HK-2 (cell line): ENCODE data around the gene ATP13A1.

Experiments used
- DNase-seq: peaks from one replicate; pipeline ENCODE4 v3.0.0-alpha.2; 2018; ENCODE audit not compliant: unreplicated experiment

ATP13A1 gene

DNA sequence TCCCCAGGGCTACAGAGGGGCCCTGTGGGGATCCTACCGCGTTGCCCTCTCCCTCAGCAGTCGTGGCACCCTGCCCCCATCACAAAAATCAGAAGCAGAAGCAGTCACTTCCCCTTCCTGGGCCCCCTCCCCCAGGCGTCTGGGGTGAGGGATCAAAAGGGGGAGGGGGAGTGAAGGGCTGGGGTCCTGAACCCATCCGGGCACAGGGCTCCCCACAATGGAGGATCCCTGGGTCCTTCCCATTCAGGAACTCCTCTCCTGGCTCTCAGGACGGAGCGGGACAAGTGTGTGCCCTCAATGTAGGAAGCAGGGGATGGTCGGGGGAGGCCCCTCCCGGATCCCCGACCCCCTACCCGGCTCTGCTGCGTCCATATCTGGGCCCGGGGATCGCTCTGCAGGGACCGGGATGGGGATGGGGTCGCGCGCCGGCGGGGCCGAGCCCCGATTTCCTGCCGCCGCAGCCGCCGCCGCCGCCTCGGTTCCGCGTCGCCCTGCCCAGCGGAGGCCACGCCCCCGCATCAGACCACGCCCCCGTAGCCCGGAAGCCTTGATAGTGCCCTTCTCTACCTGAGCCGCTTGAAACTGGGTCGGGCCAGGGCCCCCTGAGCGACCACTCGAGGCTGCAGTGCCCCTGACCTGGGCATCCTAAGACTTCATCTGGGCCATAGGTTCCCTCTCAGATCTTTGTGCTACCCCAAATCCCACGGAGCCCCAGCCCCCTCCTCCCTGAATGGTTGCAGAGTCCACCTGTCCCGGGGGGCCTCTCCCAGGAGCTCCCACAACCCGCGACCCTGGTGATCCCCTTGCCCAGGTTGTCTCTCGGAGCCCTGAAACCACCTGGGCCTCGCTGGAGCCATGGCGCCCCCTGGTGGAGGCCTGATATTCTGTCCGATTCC is 20.1 kb downstream of the ATP13A1 start, which contains the start of gene GMIP:
TSS of gene GMIP (minus strand) at position 500 of the 896 bp plus-strand sequence. CDS start at position 372, 128 bp downstream.
- DNase-seq, result peak; percentile 80

DNA sequence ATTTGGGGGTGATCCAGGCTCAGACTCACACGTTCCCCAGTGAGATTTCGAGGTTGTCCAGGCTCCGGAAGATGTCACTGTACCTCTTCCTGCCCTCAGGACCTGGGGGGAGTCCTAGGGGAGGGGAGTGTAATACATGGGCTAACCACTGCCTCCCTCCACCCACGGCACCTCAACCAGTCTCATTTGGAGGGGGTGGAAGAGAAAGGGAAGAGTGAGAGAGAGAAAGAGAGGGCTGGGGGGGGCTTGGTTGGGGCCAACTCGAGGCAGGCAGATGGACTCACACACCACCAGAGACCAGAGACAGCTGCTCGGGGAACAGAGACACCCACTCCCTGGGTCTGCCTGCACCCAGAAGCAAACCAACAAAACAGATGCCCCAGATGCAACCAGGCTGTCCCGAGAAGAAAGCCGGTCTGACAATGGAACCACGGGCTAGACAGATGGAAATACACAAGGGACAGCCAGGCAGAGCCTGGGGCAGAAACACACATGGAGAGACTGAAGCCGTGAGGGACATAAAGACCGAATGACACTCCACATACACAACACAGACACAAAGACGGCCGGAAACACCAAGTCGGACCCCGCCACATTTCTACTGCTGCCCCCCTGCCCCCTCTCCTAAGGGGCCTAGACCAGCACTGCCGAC is 20.8 kb downstream of the ATP13A1 start:
- DNase-seq, result peak; percentile 20

GRCh38 chr19:19637523-19638251 is 25.8 kb downstream of the ATP13A1 start:
- DNase-seq, result no peak

- DNase-seq, result no peak
Observed at GRCh38 chr19:19637186-19637522, 26.3 kb downstream of the ATP13A1 start.

DNA sequence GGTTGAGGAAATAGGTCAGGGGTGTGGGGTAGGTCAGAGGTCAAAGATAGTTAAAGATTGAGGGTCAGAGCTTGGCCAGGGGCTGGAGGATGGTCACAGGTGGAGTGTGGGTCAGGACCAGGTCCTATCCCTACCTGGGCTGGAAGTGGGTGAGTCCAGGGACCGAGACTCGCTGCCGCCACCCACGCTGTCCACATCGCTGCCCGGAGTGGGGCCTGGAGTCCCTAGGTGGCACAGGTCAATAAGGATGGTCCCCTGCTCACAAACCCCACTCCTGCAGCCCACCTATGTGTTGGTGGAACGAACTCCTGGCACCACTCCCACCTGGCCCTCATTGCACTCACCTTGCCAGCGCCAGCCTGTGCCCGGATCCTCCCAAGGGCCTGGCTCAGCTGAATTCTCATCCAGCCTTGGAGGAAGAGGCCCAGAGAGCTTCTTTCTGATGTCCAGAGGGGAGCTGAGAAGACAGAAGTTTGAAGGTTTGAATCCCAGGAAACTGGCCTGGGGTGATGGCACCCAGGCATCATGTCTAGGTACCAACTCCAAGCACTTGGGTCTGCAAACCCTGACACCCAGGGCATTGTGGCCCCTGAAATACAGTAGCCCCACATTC is 26.8 kb downstream of the ATP13A1 start:
- no peak for DNase-seq

DNA sequence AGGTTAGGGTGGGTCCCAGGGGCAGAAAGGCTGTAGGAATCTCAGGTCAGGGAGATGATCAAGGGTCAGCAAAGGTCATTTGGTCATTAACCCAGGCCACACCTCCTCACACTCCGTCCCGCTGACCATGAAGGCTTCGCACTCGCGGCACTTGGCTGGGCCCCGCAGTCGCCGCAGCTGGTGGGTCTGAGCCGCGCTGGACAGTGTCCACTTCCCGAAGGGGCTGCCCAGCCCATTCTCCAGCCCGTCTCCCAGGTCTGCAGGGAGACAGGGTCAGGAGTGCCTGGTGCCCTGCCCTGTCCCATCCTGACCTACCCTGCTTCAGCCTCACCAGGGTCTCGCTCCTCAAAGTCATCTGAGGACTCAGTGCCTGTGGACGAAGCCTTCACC is 28.2 kb downstream of the ATP13A1 start:
- DNase-seq, result no peak

GRCh38 chr19:19634516-19635312 is 28.8 kb downstream of the ATP13A1 start:
- no peak for DNase-seq

DNA sequence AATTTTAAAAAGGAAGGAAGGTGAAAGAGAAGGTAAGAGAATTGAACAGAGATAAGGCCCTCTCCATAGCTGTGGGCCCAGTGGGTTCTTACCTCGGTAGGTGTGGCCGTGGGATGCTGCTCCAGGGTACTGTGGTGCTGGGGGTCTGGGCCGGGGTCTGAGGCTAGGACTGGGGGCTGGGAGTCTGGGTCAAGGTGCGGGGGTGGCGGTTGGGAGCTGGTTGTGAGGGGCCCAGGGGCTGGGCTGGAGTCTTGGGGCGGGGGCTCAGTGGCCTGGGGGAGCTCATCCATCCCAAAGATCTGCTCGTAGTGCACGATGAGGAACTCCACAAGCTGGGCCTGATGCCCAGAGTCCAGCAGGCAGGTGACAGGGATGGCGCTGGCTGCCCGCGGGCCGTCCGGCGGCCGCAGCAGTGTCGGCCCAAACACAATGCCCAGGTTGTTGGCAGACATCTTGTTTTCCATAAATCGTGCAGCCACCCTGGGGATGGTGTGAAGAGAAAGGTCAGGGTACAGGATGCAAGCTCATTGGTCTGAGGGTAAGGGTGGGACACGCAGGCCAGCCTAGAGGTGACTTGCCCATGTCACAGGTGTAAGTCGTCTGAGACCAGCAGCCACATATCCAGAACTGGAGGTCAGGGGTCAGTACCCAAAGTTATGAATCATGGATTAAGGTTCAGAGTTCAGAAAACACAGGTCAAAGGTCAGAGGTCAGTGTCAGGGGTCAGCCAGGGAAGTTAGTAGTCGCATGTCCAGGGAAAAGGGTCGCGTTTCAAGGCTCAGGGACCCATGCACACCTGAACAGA is 29.6 kb downstream of the ATP13A1 start:
- no peak for DNase-seq

DNA sequence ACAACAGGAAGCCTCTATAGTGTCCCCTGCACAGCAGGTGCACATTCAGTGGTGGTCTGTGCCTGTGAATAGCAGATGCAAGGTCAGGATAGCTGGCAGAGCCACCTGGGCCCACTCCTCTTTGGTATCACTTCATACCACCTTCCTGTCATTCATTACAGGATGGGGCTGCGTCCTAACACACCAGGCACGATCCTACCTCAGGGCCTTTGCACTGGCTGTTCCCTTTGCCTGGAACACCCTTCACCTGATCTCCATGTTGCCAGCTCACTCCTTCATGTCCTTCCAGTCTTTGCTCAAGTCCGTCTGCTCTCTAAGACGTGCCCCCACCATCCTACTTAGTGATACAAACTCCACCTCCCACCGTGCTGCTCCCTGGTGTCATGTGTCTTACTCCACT is 30.8 kb downstream of the ATP13A1 start:
- DNase-seq, result no peak

- DNase-seq, result no peak
Observed at GRCh38 chr19:19631346-19631745, 32.1 kb downstream of the ATP13A1 start.

GRCh38 chr19:19630426-19630825 is 33.0 kb downstream of the ATP13A1 start:
- DNase-seq, result no peak

- no peak for DNase-seq
Observed at GRCh38 chr19:19630062-19630414, 33.4 kb downstream of the ATP13A1 start.

- no peak for DNase-seq
Observed at GRCh38 chr19:19628501-19629134, 34.9 kb downstream of the ATP13A1 start.

DNA sequence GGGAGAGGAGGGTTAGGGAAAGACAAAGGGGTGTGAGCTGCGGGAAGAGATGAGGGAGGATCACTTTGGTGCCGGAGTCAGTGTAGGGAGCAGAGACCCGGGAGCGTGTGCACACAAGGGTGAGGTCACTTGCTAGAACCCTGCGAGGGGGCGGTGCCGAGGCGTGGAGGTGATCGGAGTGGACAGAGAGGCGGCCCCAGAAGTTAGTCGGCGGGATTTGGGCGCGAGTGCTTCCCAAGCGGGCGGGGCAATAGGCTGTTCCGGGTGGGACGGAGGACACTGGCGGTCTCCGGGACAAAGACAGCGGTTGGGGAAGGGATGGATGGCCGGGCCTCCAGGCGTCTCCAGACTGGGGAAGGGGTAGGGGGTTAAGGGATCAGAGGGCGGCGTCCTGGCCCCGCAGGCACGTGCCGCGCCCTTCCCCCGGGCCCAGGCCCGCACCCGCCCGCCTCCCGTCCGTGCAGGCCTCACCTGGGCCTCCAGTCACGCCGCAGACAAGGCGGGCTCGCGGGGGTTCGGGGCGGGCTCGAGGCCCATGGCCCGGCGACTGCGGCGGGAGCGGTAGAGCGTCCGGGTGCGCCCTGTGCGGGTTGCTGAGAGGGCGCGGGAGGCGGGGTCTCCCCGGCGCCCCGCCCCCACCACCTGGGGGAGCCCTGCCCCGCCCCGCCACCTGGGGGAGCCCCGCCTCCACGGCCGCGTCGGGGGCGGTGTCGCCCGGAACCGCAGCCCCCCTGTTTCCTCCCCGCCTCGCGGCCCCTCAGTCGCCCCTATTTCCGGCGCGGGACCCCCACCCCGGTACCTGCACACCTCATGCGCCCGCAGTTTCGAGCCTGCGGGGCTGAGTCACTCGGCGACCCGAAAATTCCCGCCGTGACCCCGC is 35.6 kb downstream of the ATP13A1 start, which contains the start of gene LPAR2:
TSS of gene LPAR2 (minus strand) at position 600 of the 880 bp plus-strand sequence. CDS start 945 bp downstream, outside the sequence.
- DNase-seq, result no peak

DNA sequence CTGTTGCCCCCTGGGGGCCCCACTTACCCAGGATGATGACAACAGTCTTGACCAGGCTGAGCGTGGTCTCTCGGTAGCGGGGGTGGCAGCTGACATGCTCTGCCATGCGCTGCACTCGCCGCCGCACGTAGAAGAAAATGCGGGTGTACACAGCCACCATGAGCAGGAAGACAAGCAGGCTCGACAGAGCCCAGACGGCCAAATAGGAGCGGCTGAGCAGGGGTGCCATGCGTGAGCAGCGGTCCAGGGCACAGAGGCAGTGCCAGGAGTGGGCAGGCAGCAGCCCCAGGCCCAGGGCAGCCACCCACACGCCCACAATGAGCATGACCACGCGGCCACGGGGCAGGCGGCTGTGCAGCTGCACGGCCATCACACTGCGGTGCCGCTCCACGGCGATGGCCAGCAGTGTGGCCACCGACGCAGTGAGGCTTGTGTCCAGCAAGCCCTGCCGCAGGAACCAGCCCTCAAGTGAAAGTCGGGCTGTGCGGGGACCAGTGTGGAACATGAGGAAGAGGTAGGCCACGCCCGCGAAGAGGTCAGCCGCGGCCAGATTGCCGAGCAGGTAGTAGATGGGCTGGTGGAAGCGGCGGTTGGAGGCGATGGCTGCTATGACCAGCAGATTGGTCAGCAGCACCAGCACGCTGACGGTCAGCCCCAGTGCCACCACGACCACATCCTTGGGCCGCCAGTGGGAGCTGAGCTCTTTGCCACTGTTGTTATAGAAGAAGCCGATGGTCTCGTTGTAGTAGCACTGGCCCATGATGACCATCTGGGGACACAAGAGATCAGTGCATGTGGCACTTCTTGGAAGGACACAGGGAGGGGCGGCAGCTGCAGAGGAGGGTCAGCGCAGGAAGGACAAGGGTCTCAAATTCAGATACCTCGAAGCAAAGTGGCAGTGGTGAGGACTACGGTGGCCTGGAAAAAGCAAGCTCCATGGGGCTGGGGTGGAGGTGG is 36.7 kb downstream of the ATP13A1 start:
- DNase-seq, result no peak

DNA sequence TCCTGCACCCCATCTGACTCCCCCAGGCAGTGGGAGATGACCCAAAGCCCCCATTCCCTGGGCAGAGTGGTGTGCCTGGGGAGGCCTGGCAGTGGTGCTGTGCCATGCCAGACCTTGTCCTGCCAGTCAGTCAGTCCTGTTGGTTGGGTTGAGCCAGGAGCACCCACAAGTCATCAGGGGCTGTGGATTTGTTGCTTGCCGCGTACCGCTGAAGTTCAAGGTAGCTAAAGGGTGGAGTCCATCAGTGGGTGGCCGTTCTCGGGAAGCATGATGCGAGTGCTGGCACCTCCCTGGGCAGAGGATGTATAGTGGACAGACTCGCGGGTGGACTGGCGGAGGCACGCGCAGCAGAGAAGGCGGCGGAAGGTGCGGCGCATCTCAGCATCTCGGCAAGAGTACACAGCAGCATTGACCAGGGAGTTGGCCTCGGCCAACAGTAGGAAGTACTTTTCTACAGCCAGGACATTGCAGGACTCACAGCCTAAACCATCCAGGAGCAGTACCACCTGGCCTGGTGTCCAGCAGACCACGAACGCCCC is 39.4 kb downstream of the ATP13A1 start:
- DNase-seq, result no peak

DNA sequence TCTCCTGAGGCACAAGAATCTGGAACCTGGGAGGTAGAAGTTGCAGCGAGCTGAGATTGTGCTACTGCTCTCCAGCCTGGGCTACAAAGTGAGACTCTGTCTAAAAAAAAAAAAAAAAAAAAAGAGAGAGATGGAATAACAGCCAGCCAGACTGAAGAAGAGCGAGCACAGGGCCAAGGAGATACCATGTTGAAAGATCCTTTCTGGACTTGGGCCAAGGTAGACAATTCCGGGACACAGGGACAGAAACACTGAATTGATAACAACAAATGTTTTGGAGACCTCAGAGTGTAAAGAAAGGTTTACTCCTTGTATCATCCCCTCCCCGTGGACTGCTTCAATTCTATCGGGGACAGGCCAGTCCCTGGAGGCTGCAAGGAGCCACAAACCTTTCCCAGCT is 40.1 kb downstream of the ATP13A1 start:
- DNase-seq, result no peak
